ENCODE measurements around the gene PRDM2. TPM values are rescaled to one million over a fixed set of nuclear protein-coding genes. Genes with fewer than 3 reads are reported as not detected.
A peak's percentile ranks its signal among the peaks of the same experiment; 100 is the strongest.

PRDM2 gene
- total and polyA plus RNA-seq, 2 of the 13 experiments (the other 11 are each of a cell fraction or from before 2014, with no cell fraction given), result 4.0 to 6.5 TPM

GRCh38 chr1:13730751-13731482, 30.9 kb downstream of the PRDM2 start:
- peaks cover 1 to 48% of the 10 kb centered on the region in 2 experiments; a peak in 4 of 5 replicates for H3K27me3 ChIP-seq (ENCODE audit: control insufficient read depth in 1 of 2, insufficient read depth in 2 of 2, low read length in 2 of 2)

More at GRCh38 chr1:13730751-13731482, 30.9 kb downstream of the PRDM2 start:
- H3K4me1 ChIP-seq (ENCODE audit: insufficient read depth, low read length), result no peaks in the 10 kb centered on the region
- ChIA-PET POLR2A (no interaction called here), CTCF (ENCODE audit: low intra/inter-chr PET ratio, low total read pairs) (no interaction called here)
- no peak overlapping the region for H3K27ac ChIP-seq (ENCODE audit: extremely low read length, insufficient read depth, low read length)
- H3K9me3 ChIP-seq (ENCODE audit: low read length), result no peaks in the 10 kb centered on the region
- FAIRE-seq (no peak), ATAC-seq (no peak), DNase-seq (ENCODE audit: low spot score) (no peak)
- H3K4me2 ChIP-seq (ENCODE audit: low read depth, low read length), result no peak overlapping the region
- no peaks in the 10 kb centered on the region for H4K20me1 ChIP-seq (ENCODE audit: insufficient read depth, low read length)
- no peak overlapping the region for H3K9ac ChIP-seq (ENCODE audit: insufficient read depth, low read depth, low read length)
- H3K79me2 ChIP-seq (ENCODE audit: insufficient read depth, low read length), result no peaks in the 10 kb centered on the region
- no peak for TF ChIP-seq ELF3 (CRISPR knock-in tag; IDR thresholded peaks at IDR 0.05)
- peak; percentile 32; the same call in 1 of the 2 replicates for TF ChIP-seq GABPB1 (CRISPR knock-in tag; IDR thresholded peaks at IDR 0.05)
- TF ChIP-seq GABPA (IDR thresholded peaks at IDR 0.05; ENCODE audit: low read depth, low read length), result peak; percentile 20; the same call in 1 of the 2 replicates
- TF ChIP-seq GABPA (CRISPR knock-in tag; IDR thresholded peaks at IDR 0.05; ENCODE audit: low read depth), result peak; percentile 66
- TF ChIP-seq TEAD2 (CRISPR knock-in tag; IDR thresholded peaks at IDR 0.05), result no peak
- no peak for TF ChIP-seq KDM6A (CRISPR knock-in tag; IDR thresholded peaks at IDR 0.05; ENCODE audit: low read depth)
- peak; percentile 74; the same call in 1 of the 2 replicates for TF ChIP-seq ZNF263 (CRISPR knock-in tag; IDR thresholded peaks at IDR 0.05)
- no peak for TF ChIP-seq KAT7 (CRISPR knock-in tag; IDR thresholded peaks at IDR 0.05; ENCODE audit: borderline replicate concordance)
- TF ChIP-seq TERF1 (CRISPR knock-in tag; IDR thresholded peaks at IDR 0.05), result no peak
- no peak for TF ChIP-seq ZFP36 (IDR thresholded peaks at IDR 0.05; ENCODE audit: borderline replicate concordance, low read depth, low read length, partially characterized antibody)
- TF ChIP-seq ZHX1 (CRISPR knock-in tag; IDR thresholded peaks at IDR 0.05; ENCODE audit: low read depth), result no peak
- TF ChIP-seq ZNF547 (CRISPR knock-in tag; IDR thresholded peaks at IDR 0.05), result no peak
- H3K36me3 ChIP-seq (replicated peaks in 1 of 2; ENCODE audit: control insufficient read depth in 1 of 2, insufficient read depth in 2 of 2, low read length in 2 of 2), result no peaks in the 10 kb centered on the region
- BruUV-seq (replicated peaks), result no TSS peak
- H2AFZ ChIP-seq (ENCODE audit: low read length), result no peak overlapping the region
- H3K4me3 ChIP-seq (replicated peaks in 1 of 3; ENCODE audit: insufficient read depth in 1 of 3, low read depth in 2 of 3, low read length in 3 of 3), result no peak overlapping the region
- WGBS (ENCODE audit: low lambda C conversion rate), result 3% methylated on average over 11 of the region's 12 CpGs
- intact Hi-C loops (cut with micrococcal nuclease; ENCODE audit: unreplicated experiment), result no loop called here
- in situ Hi-C loops (cut with HindIII; ENCODE audit: extremely low pct_ligation_motif_present, low pct_unique_long_range_greater_than_20kb), result no loop called here

Data from HepG2 (cell line).